HepG2 (cell line): ENCODE measurements around the gene HNRNPA1L2. TPM values are rescaled to one million over a fixed set of nuclear protein-coding genes. Genes with fewer than 3 reads are reported as not detected.
A peak's percentile ranks its signal among the peaks of the same experiment; 100 is the strongest.

Experiments used
- FOXP1 ChIP-seq, 2 experiments: fragments of 450-650 bp in 1 of 2; IDR thresholded peaks; 2 replicates each; pipeline ENCODE4 v1.6.1; 2017 to 2018; ENCODE audit warnings: antibody characterized with exemption in 1 of 2
- GATAD2A ChIP-seq: IDR thresholded peaks from 2 replicates; pipeline ENCODE4 v1.6.1; 2016
- KAT7 ChIP-seq: IDR thresholded peaks from 2 replicates; pipeline ENCODE4 v1.6.1; 2018; ENCODE audit warnings: borderline replicate concordance, missing compliant biosample characterization
- MED13 ChIP-seq: sonication (generic); formaldehyde crosslinking; IDR thresholded peaks from 2 replicates; pipeline ENCODE4 v1.5.0; 2020; ENCODE audit warnings: missing genetic modification reagents
- MIXL1 ChIP-seq: IDR thresholded peaks from 2 replicates; pipeline ENCODE4 v1.6.1; 2016
- MZF1 ChIP-seq: sonication (generic); formaldehyde crosslinking; IDR thresholded peaks from 2 replicates; pipeline ENCODE4 v1.8.1; 2023; ENCODE audit warnings: mild to moderate bottlenecking, missing genetic modification reagents, borderline replicate concordance
- NAIF1 ChIP-seq: sonication (generic); formaldehyde crosslinking; IDR thresholded peaks from 2 replicates; pipeline ENCODE4 v1.5.0; 2020; ENCODE audit warnings: mild to moderate bottlenecking, missing genetic modification reagents, borderline replicate concordance
- RNF2 ChIP-seq: fragments of 450-650 bp; conservative IDR thresholded peaks from 2 replicates; pipeline ENCODE4 v1.6.1; 2016; ENCODE audit warnings: low read depth
- SP1 ChIP-seq, 2 experiments: fragments of 450-650 bp in 1 of 2; sonication (generic) in 1 of 2; formaldehyde crosslinking in 1 of 2; IDR thresholded peaks; 2 replicates each; pipeline versions ENCODE4 v1.4.0 to v1.6.1; 2016 to 2020; ENCODE audit warnings: missing genetic modification reagents in 1 of 2
- SP2 ChIP-seq: sonication (generic); formaldehyde crosslinking; IDR thresholded peaks from 2 replicates; pipeline ENCODE4 v1.5.1; 2020; ENCODE audit warnings: mild to moderate bottlenecking, missing genetic modification reagents
- TBX3 ChIP-seq: fragments of 450-650 bp; IDR thresholded peaks from 2 replicates; pipeline ENCODE4 v1.6.1; 2017; ENCODE audit warnings: antibody characterized with exemption, mild to moderate bottlenecking, inconsistent platforms, borderline replicate concordance
- TOPORS ChIP-seq: sonication (generic); formaldehyde crosslinking; IDR thresholded peaks from 2 replicates; pipeline ENCODE4 v1.8.0; 2023; ENCODE audit warnings: mild to moderate bottlenecking, missing genetic modification reagents
- ZBTB38 ChIP-seq: sonication (generic); formaldehyde crosslinking; IDR thresholded peaks from 2 replicates; pipeline ENCODE4 v1.5.1; 2020; ENCODE audit warnings: mild to moderate bottlenecking, missing genetic modification reagents
- ZFAT ChIP-seq: sonication (generic); formaldehyde crosslinking; conservative IDR thresholded peaks from 2 replicates; pipeline ENCODE4 v1.8.1; 2023; ENCODE audit warnings: missing genetic modification reagents, inconsistent platforms
- ZNF180 ChIP-seq: sonication (generic); formaldehyde crosslinking; IDR thresholded peaks from 2 replicates; pipeline ENCODE4 v1.4.0; 2020; ENCODE audit warnings: low read depth, missing genetic modification reagents, borderline replicate concordance
- ZNF652 ChIP-seq: IDR thresholded peaks from 2 replicates; pipeline ENCODE4 v1.6.1; 2016; ENCODE audit warnings: low read depth, borderline replicate concordance
- ZNF7 ChIP-seq: IDR thresholded peaks from 2 replicates; pipeline ENCODE4 v1.6.1; 2016; ENCODE audit warnings: missing biosample characterization, missing genetic modification reagents
- ZNF768 ChIP-seq: sonication (generic); formaldehyde crosslinking; IDR thresholded peaks from 2 replicates; pipeline ENCODE4 v1.4.0; 2020; ENCODE audit warnings: missing genetic modification reagents
- ZNF788 ChIP-seq: sonication (generic); formaldehyde crosslinking; IDR thresholded peaks from 2 replicates; pipeline ENCODE4 v1.5.0; 2020; ENCODE audit warnings: mild to moderate bottlenecking, missing genetic modification reagents, borderline replicate concordance
- polyA plus RNA-seq, 8 experiments: library from polyadenylated mRNA; depleted of rRNA in 3 of 8; stranded (reverse) in 7 of 8; unstranded in 1 of 8; fragments of >200 nt; fragmentation: Illumina TruSeq in 4 of 8; extraction: Trizol in 4 of 8; gene quantifications; 2 replicates each; pipeline versions ENCODE4 v1.2.1 to v1.2.3, GENCODE V29; 2011 to 2016; ENCODE audit warnings: low read depth in 4 of 8, missing spikeins in 1 of 8, mixed read lengths in 1 of 8; ENCODE audit not compliant: insufficient read depth in 1 of 8
- total RNA-seq, 5 experiments: library from RNA; depleted of rRNA; stranded (reverse); fragments of >200 nt; fragmentation: Illumina TruSeq; extraction: Trizol; gene quantifications; 2 replicates each; pipeline ENCODE4 v1.2.3, GENCODE V29; 2016; ENCODE audit warnings: low read depth in 1 of 5
- TF ChIP-seq, protein P1 (sequence below): sonication (generic); formaldehyde crosslinking; IDR thresholded peaks from 2 replicates; pipeline ENCODE4 v1.4.0; 2020; ENCODE audit warnings: missing genetic modification reagents
- TF ChIP-seq, protein P2 (sequence below): IDR thresholded peaks from 2 replicates; pipeline ENCODE4 v1.6.1; 2016
- TF ChIP-seq, protein P3 (sequence below): sonication (generic); formaldehyde crosslinking; IDR thresholded peaks from 2 replicates; pipeline ENCODE4 v1.8.1; 2022; ENCODE audit warnings: low read depth, mild to moderate bottlenecking, missing genetic modification reagents
- TF ChIP-seq, protein P4 (sequence below): sonication (generic); formaldehyde crosslinking; IDR thresholded peaks from 2 replicates; pipeline ENCODE4 v1.4.0; 2020; ENCODE audit warnings: missing genetic modification reagents
- TF ChIP-seq, protein P5 (sequence below): IDR thresholded peaks from 2 replicates; pipeline ENCODE4 v1.6.1; 2016; ENCODE audit warnings: low read depth, borderline replicate concordance

HNRNPA1L2 gene
- total and polyA plus RNA-seq, 2 of the 13 experiments (the other 11 are each of a cell fraction or from before 2014, with no cell fraction given) = 3.6 to 7.1 TPM

DNA sequence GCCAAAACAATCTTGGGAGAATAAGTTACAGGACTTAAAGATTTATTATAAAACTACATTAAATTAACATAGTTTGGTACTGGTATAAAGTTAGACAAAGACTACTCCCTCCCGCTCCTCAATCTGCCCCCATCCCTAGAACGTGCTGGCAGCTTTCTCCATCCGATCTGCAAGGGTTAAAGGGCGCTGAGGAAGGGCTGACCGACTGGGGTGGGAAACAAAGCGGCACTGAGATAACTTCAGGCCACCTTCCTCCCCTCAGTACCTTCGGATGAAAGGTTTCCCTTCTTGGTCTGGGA, 9.6 kb downstream of the HNRNPA1L2 start (continued):
- peak; percentile 89; the same call in 1 of the 2 replicates for TF ChIP-seq RNF2
- TF ChIP-seq, protein P1, sequence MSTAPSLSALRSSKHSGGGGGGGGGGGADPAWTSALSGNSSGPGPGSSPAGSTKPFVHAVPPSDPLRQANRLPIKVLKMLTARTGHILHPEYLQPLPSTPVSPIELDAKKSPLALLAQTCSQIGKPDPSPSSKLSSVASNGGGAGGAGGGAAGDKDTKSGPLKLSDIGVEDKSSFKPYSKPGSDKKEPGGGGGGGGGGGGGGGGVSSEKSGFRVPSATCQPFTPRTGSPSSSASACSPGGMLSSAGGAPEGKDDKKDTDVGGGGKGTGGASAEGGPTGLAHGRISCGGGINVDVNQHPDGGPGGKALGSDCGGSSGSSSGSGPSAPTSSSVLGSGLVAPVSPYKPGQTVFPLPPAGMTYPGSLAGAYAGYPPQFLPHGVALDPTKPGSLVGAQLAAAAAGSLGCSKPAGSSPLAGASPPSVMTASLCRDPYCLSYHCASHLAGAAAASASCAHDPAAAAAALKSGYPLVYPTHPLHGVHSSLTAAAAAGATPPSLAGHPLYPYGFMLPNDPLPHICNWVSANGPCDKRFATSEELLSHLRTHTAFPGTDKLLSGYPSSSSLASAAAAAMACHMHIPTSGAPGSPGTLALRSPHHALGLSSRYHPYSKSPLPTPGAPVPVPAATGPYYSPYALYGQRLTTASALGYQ = no peak
- peak; percentile 98 for TF ChIP-seq ZNF652
- no peak for TF ChIP-seq ZNF768 (CRISPR knock-in tag)
- TF ChIP-seq NAIF1 = no peak
- no peak for TF ChIP-seq ZNF180
- no peak for TF ChIP-seq SP2 (CRISPR knock-in tag)
- TF ChIP-seq ZFAT (CRISPR knock-in tag) = no peak
- TF ChIP-seq MED13 (CRISPR knock-in tag) = 0 out of 2 replicates have a peak, but pooled peaks have one; percentile 1
- peak; percentile 11; the same call in 1 of the 2 replicates for TF ChIP-seq TBX3
- TF ChIP-seq TOPORS (CRISPR knock-in tag) = no peak
- TF ChIP-seq, protein P2, sequence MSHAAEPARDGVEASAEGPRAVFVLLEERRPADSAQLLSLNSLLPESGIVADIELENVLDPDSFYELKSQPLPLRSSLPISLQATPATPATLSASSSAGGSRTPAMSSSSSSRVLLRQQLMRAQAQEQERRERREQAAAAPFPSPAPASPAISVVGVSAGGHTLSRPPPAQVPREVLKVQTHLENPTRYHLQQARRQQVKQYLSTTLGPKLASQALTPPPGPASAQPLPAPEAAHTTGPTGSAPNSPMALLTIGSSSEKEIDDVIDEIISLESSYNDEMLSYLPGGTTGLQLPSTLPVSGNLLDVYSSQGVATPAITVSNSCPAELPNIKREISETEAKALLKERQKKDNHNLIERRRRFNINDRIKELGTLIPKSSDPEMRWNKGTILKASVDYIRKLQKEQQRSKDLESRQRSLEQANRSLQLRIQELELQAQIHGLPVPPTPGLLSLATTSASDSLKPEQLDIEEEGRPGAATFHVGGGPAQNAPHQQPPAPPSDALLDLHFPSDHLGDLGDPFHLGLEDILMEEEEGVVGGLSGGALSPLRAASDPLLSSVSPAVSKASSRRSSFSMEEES = 0 out of 2 replicates have a peak, but pooled peaks have one; percentile 3
- TF ChIP-seq SP1 (IDR thresholded peaks at IDR 0.05) = no peak
- no peak for TF ChIP-seq SP1 (CRISPR knock-in tag; IDR thresholded peaks at IDR 0.05)
- TF ChIP-seq FOXP1 (IDR thresholded peaks at IDR 0.05) = no peak
- TF ChIP-seq FOXP1 (CRISPR knock-in tag; IDR thresholded peaks at IDR 0.05) = no peak
- TF ChIP-seq MIXL1 = peak; percentile 6; the same call in 1 of the 2 replicates
- TF ChIP-seq KAT7 = peak; percentile 76
- TF ChIP-seq ZNF788 (CRISPR knock-in tag) = no peak
- 0 out of 2 replicates have a peak, but pooled peaks have one; percentile 21 for TF ChIP-seq GATAD2A
- TF ChIP-seq, protein P3, sequence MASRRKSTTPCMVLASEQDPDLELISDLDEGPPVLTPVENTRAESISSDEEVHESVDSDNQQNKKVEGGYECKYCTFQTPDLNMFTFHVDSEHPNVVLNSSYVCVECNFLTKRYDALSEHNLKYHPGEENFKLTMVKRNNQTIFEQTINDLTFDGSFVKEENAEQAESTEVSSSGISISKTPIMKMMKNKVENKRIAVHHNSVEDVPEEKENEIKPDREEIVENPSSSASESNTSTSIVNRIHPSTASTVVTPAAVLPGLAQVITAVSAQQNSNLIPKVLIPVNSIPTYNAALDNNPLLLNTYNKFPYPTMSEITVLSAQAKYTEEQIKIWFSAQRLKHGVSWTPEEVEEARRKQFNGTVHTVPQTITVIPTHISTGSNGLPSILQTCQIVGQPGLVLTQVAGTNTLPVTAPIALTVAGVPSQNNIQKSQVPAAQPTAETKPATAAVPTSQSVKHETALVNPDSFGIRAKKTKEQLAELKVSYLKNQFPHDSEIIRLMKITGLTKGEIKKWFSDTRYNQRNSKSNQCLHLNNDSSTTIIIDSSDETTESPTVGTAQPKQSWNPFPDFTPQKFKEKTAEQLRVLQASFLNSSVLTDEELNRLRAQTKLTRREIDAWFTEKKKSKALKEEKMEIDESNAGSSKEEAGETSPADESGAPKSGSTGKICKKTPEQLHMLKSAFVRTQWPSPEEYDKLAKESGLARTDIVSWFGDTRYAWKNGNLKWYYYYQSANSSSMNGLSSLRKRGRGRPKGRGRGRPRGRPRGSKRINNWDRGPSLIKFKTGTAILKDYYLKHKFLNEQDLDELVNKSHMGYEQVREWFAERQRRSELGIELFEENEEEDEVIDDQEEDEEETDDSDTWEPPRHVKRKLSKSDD (CRISPR knock-in tag) = no peak; the same call in 1 of the 2 replicates
- TF ChIP-seq MZF1 = no peak
- TF ChIP-seq ZBTB38 = 0 out of 2 replicates have a peak, but pooled peaks have one; percentile 8
- TF ChIP-seq, protein P4, sequence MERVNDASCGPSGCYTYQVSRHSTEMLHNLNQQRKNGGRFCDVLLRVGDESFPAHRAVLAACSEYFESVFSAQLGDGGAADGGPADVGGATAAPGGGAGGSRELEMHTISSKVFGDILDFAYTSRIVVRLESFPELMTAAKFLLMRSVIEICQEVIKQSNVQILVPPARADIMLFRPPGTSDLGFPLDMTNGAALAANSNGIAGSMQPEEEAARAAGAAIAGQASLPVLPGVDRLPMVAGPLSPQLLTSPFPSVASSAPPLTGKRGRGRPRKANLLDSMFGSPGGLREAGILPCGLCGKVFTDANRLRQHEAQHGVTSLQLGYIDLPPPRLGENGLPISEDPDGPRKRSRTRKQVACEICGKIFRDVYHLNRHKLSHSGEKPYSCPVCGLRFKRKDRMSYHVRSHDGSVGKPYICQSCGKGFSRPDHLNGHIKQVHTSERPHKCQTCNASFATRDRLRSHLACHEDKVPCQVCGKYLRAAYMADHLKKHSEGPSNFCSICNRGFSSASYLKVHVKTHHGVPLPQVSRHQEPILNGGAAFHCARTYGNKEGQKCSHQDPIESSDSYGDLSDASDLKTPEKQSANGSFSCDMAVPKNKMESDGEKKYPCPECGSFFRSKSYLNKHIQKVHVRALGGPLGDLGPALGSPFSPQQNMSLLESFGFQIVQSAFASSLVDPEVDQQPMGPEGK (CRISPR knock-in tag) = peak; percentile 80
- TF ChIP-seq, protein P5, sequence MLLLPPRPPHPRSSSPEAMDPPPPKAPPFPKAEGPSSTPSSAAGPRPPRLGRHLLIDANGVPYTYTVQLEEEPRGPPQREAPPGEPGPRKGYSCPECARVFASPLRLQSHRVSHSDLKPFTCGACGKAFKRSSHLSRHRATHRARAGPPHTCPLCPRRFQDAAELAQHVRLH = peak; percentile 16; the same call in 1 of the 2 replicates
- 0 out of 2 replicates have a peak, but pooled peaks have one; percentile 4 for TF ChIP-seq ZNF7 (CRISPR knock-in tag)
